Measurements from ENCODE around the gene HABP2. TPM values are rescaled to one million over a fixed set of nuclear protein-coding genes. Genes with fewer than 3 reads are reported as not detected.

Gene HABP2
- total RNA-seq, 1 donor from 2014 or later: not detected

GRCh38 chr10:113619401-113619800 lies 66.5 kb downstream of the HABP2 start:
- H3K36me3 Mint-ChIP-seq (ENCODE audit: low read depth, unreplicated experiment): peaks cover 2% of the 10 kb centered on the region
- H3K9me3 ChIP-seq (ENCODE audit: insufficient read depth, low read depth, low read length): no peaks in the 10 kb centered on the region
- peaks cover 77% of the 10 kb centered on the region for H3K27me3 Mint-ChIP-seq (ENCODE audit: low read depth, unreplicated experiment)
- H3K4me1 ChIP-seq (ENCODE audit: insufficient read depth, low read length): no peaks in the 10 kb centered on the region
- H3K4me3 ChIP-seq (ENCODE audit: insufficient read depth, low read depth, low read length): no peak overlapping the region
- H3K4me3 Mint-ChIP-seq (ENCODE audit: unreplicated experiment): no peak overlapping the region
- no peak overlapping the region for H2AFZ ChIP-seq (ENCODE audit: low read depth, low read length)
- H3K9ac ChIP-seq (ENCODE audit: low read length): no peak overlapping the region
- H3K79me2 ChIP-seq (ENCODE audit: insufficient read depth, low read length): no peaks in the 10 kb centered on the region
- H3K27me3 ChIP-seq (ENCODE audit: insufficient read depth, low read length): peaks cover 34% of the 10 kb centered on the region
- H3K4me1 Mint-ChIP-seq (ENCODE audit: low read depth, unreplicated experiment): peaks cover 3% of the 10 kb centered on the region
- no peak overlapping the region for H3K27ac ChIP-seq (ENCODE audit: low read depth, low read length)
- no peaks in the 10 kb centered on the region for H3K36me3 ChIP-seq (ENCODE audit: insufficient read depth, low read length)
- H4K20me1 ChIP-seq (ENCODE audit: insufficient read depth, low read length): no peaks in the 10 kb centered on the region
- no peak for DNase-seq (ENCODE audit: low read depth)
- TF ChIP-seq EZH2 (IDR thresholded peaks at IDR 0.05; ENCODE audit: insufficient read depth, low read length) (no peak), CTCF (IDR thresholded peaks at IDR 0.05; ENCODE audit: insufficient read depth, low read depth, low read length) (no peak)
- H3K9me3 Mint-ChIP-seq (ENCODE audit: unreplicated experiment): no peaks in the 10 kb centered on the region
- FAIRE-seq: no peak
- no peak overlapping the region for H3K4me2 ChIP-seq (ENCODE audit: low read length)
- no peak overlapping the region for H3K27ac Mint-ChIP-seq (ENCODE audit: unreplicated experiment)

- H3K4me1 Mint-ChIP-seq (ENCODE audit: low read depth, unreplicated experiment): no peaks in the 10 kb centered on the region
- no peak for DNase-seq (ENCODE audit: low read depth)
- no peak overlapping the region for H3K9ac ChIP-seq (ENCODE audit: low read length)
- H3K4me2 ChIP-seq (ENCODE audit: low read length): no peak overlapping the region
- no peaks in the 10 kb centered on the region for H3K9me3 Mint-ChIP-seq (ENCODE audit: unreplicated experiment)
- H3K4me1 ChIP-seq (ENCODE audit: insufficient read depth, low read length): no peaks in the 10 kb centered on the region
- no peak overlapping the region for H3K4me3 ChIP-seq (ENCODE audit: insufficient read depth, low read depth, low read length)
- no peaks in the 10 kb centered on the region for H4K20me1 ChIP-seq (ENCODE audit: insufficient read depth, low read length)
- peaks cover 74% of the 10 kb centered on the region for H3K27me3 Mint-ChIP-seq (ENCODE audit: low read depth, unreplicated experiment)
- no peak overlapping the region for H2AFZ ChIP-seq (ENCODE audit: low read depth, low read length)
- no peak overlapping the region for H3K4me3 Mint-ChIP-seq (ENCODE audit: unreplicated experiment)
- no peak overlapping the region for H3K27ac Mint-ChIP-seq (ENCODE audit: unreplicated experiment)
- H3K36me3 ChIP-seq (ENCODE audit: insufficient read depth, low read length): no peaks in the 10 kb centered on the region
- peaks cover 2% of the 10 kb centered on the region for H3K36me3 Mint-ChIP-seq (ENCODE audit: low read depth, unreplicated experiment)
- H3K79me2 ChIP-seq (ENCODE audit: insufficient read depth, low read length): no peaks in the 10 kb centered on the region
- H3K27me3 ChIP-seq (ENCODE audit: insufficient read depth, low read length): peaks cover 27% of the 10 kb centered on the region
- no peak overlapping the region for H3K27ac ChIP-seq (ENCODE audit: low read depth, low read length)
- FAIRE-seq: no peak
- H3K9me3 ChIP-seq (ENCODE audit: insufficient read depth, low read depth, low read length): no peaks in the 10 kb centered on the region
- TF ChIP-seq CTCF (IDR thresholded peaks at IDR 0.05; ENCODE audit: insufficient read depth, low read depth, low read length) (no peak), EZH2 (IDR thresholded peaks at IDR 0.05; ENCODE audit: insufficient read depth, low read length) (no peak)
Observed at GRCh38 chr10:113620511-113620910, 67.7 kb downstream of the HABP2 start.

- no peaks in the 10 kb centered on the region for H3K36me3 ChIP-seq (ENCODE audit: insufficient read depth, low read length)
- H3K4me1 Mint-ChIP-seq (ENCODE audit: low read depth, unreplicated experiment): no peaks in the 10 kb centered on the region
- no peak overlapping the region for H3K4me3 Mint-ChIP-seq (ENCODE audit: unreplicated experiment)
- H3K36me3 Mint-ChIP-seq (ENCODE audit: low read depth, unreplicated experiment): peaks cover 2% of the 10 kb centered on the region
- H3K79me2 ChIP-seq (ENCODE audit: insufficient read depth, low read length): no peaks in the 10 kb centered on the region
- H3K27ac ChIP-seq (ENCODE audit: low read depth, low read length): no peak overlapping the region
- H2AFZ ChIP-seq (ENCODE audit: low read depth, low read length): no peak overlapping the region
- H3K9me3 Mint-ChIP-seq (ENCODE audit: unreplicated experiment): no peaks in the 10 kb centered on the region
- no peak overlapping the region for H3K27ac Mint-ChIP-seq (ENCODE audit: unreplicated experiment)
- H3K9me3 ChIP-seq (ENCODE audit: insufficient read depth, low read depth, low read length): no peaks in the 10 kb centered on the region
- H3K27me3 ChIP-seq (ENCODE audit: insufficient read depth, low read length): peaks cover 28% of the 10 kb centered on the region
- H3K4me3 ChIP-seq (ENCODE audit: insufficient read depth, low read depth, low read length): no peak overlapping the region
- no peaks in the 10 kb centered on the region for H4K20me1 ChIP-seq (ENCODE audit: insufficient read depth, low read length)
- peaks cover 71% of the 10 kb centered on the region for H3K27me3 Mint-ChIP-seq (ENCODE audit: low read depth, unreplicated experiment)
- no peak for TF ChIP-seq CTCF (IDR thresholded peaks at IDR 0.05; ENCODE audit: insufficient read depth, low read depth, low read length)
- no peak for TF ChIP-seq EZH2 (IDR thresholded peaks at IDR 0.05; ENCODE audit: insufficient read depth, low read length)
- no peak for DNase-seq (ENCODE audit: low read depth)
- no peak overlapping the region for H3K9ac ChIP-seq (ENCODE audit: low read length)
- H3K4me1 ChIP-seq (ENCODE audit: insufficient read depth, low read length): no peaks in the 10 kb centered on the region
- FAIRE-seq: no peak
- H3K4me2 ChIP-seq (ENCODE audit: low read length): no peak overlapping the region
Observed at GRCh38 chr10:113620936-113621335, 68.1 kb downstream of the HABP2 start.

All from astrocyte (in vitro differentiated cells and primary cell).